ENCODE results near the gene ECI2. TPM values are rescaled to one million over a fixed set of nuclear protein-coding genes. Genes with fewer than 3 reads are reported as not detected.

ECI2 gene
- total RNA-seq: 48.0 TPM

GRCh38 chr6:4134841-4135664, at the start of gene ECI2:
Gene ECI2 (minus strand): TSS chr6:4135575. CDS start chr6:4135560, 15 bp downstream.
- Histone ChIP-seq H3K9ac (ENCODE audit: low read depth in 1 of 3, low read length in 3 of 3) (peak within 1 kb of the TSS; percentile 90 to 95 (median 94)), H3K9me3 (ENCODE audit: control insufficient read depth in 3 of 3, low read length in 3 of 3) (no peaks in the 10 kb centered on the region), H3K27me3 (ENCODE audit: control insufficient read depth in 3 of 3, insufficient read depth in 3 of 3, low read length in 3 of 3) (no peaks in the 10 kb centered on the region), H3K27ac (ENCODE audit: low read depth, low read length) (peak within 1 kb of the TSS; percentile 84), H3K4me3 (ENCODE audit: low read length in 3 of 3) (peak within 1 kb of the TSS; percentile 94), H3K36me3 (ENCODE audit: control insufficient read depth in 3 of 3, insufficient read depth in 3 of 3, low read length in 3 of 3) (peaks cover 11 to 19% (median 14%) of the 10 kb centered on the region in 3 donors), H3K4me1 (ENCODE audit: control insufficient read depth in 3 of 3, insufficient read depth in 3 of 3, low read length in 3 of 3) (peaks cover 14 to 19% (median 15%) of the 10 kb centered on the region in 3 donors)

- Histone ChIP-seq H3K27ac (ENCODE audit: low read depth, low read length) (no peak overlapping the region), H3K9me3 (ENCODE audit: control insufficient read depth in 3 of 3, low read length in 3 of 3) (no peaks in the 10 kb centered on the region), H3K27me3 (ENCODE audit: control insufficient read depth in 3 of 3, insufficient read depth in 3 of 3, low read length in 3 of 3) (no peaks in the 10 kb centered on the region), H3K4me3 (ENCODE audit: low read length in 3 of 3) (no peak overlapping the region), H3K4me1 (ENCODE audit: control insufficient read depth in 3 of 3, insufficient read depth in 3 of 3, low read length in 3 of 3) (no peaks in the 10 kb centered on the region), H3K9ac (ENCODE audit: low read depth in 1 of 3, low read length in 3 of 3) (no peak overlapping the region), H3K36me3 (ENCODE audit: control insufficient read depth in 3 of 3, insufficient read depth in 3 of 3, low read length in 3 of 3) (no peaks in the 10 kb centered on the region)
These were observed 45.4 kb upstream of the ECI2 start for GRCh38 chr6:4180652-4181255.

GRCh38 chr6:4179960-4180651, 44.7 kb upstream of the ECI2 start:
- H3K27me3 ChIP-seq (ENCODE audit: control insufficient read depth in 3 of 3, insufficient read depth in 3 of 3, low read length in 3 of 3): no peaks in the 10 kb centered on the region

GRCh38 chr6:4178737-4179333, 43.5 kb upstream of the ECI2 start:
- Histone ChIP-seq H3K4me1 (ENCODE audit: control insufficient read depth in 3 of 3, insufficient read depth in 3 of 3, low read length in 3 of 3) (no peaks in the 10 kb centered on the region), H3K27ac (ENCODE audit: low read depth, low read length) (no peak overlapping the region), H3K9me3 (ENCODE audit: control insufficient read depth in 3 of 3, low read length in 3 of 3) (no peaks in the 10 kb centered on the region), H3K9ac (ENCODE audit: low read depth in 1 of 3, low read length in 3 of 3) (no peak overlapping the region), H3K4me3 (ENCODE audit: low read length in 3 of 3) (no peak overlapping the region), H3K36me3 (ENCODE audit: control insufficient read depth in 3 of 3, insufficient read depth in 3 of 3, low read length in 3 of 3) (no peaks in the 10 kb centered on the region), H3K27me3 (ENCODE audit: control insufficient read depth in 3 of 3, insufficient read depth in 3 of 3, low read length in 3 of 3) (no peaks in the 10 kb centered on the region)

More at GRCh38 chr6:4179960-4180651, 44.7 kb upstream of the ECI2 start:
- Histone ChIP-seq H3K4me1 (ENCODE audit: control insufficient read depth in 3 of 3, insufficient read depth in 3 of 3, low read length in 3 of 3) (no peaks in the 10 kb centered on the region), H3K36me3 (ENCODE audit: control insufficient read depth in 3 of 3, insufficient read depth in 3 of 3, low read length in 3 of 3) (no peaks in the 10 kb centered on the region), H3K9ac (ENCODE audit: low read depth in 1 of 3, low read length in 3 of 3) (no peak overlapping the region), H3K27ac (ENCODE audit: low read depth, low read length) (no peak overlapping the region), H3K9me3 (ENCODE audit: control insufficient read depth in 3 of 3, low read length in 3 of 3) (no peaks in the 10 kb centered on the region), H3K4me3 (ENCODE audit: low read length in 3 of 3) (no peak overlapping the region)

GRCh38 chr6:4176907-4177306, 41.5 kb upstream of the ECI2 start:
- Histone ChIP-seq H3K4me3 (ENCODE audit: low read length in 3 of 3) (no peak overlapping the region), H3K27ac (ENCODE audit: low read depth, low read length) (no peak overlapping the region), H3K27me3 (ENCODE audit: control insufficient read depth in 3 of 3, insufficient read depth in 3 of 3, low read length in 3 of 3) (no peaks in the 10 kb centered on the region), H3K9ac (ENCODE audit: low read depth in 1 of 3, low read length in 3 of 3) (no peak overlapping the region), H3K4me1 (ENCODE audit: control insufficient read depth in 3 of 3, insufficient read depth in 3 of 3, low read length in 3 of 3) (no peaks in the 10 kb centered on the region), H3K9me3 (ENCODE audit: control insufficient read depth in 3 of 3, low read length in 3 of 3) (no peaks in the 10 kb centered on the region), H3K36me3 (ENCODE audit: control insufficient read depth in 3 of 3, insufficient read depth in 3 of 3, low read length in 3 of 3) (no peaks in the 10 kb centered on the region)

- no peak overlapping the region for H3K27ac ChIP-seq (ENCODE audit: low read depth, low read length)
- no peak overlapping the region for H3K9ac ChIP-seq (ENCODE audit: low read depth in 1 of 3, low read length in 3 of 3)
- H3K27me3 ChIP-seq (ENCODE audit: control insufficient read depth in 3 of 3, insufficient read depth in 3 of 3, low read length in 3 of 3): no peaks in the 10 kb centered on the region
- no peak overlapping the region for H3K4me3 ChIP-seq (ENCODE audit: low read length in 3 of 3)
- H3K4me1 ChIP-seq (ENCODE audit: control insufficient read depth in 3 of 3, insufficient read depth in 3 of 3, low read length in 3 of 3): no peaks in the 10 kb centered on the region
- no peaks in the 10 kb centered on the region for H3K9me3 ChIP-seq (ENCODE audit: control insufficient read depth in 3 of 3, low read length in 3 of 3)
- H3K36me3 ChIP-seq (ENCODE audit: control insufficient read depth in 3 of 3, insufficient read depth in 3 of 3, low read length in 3 of 3): no peaks in the 10 kb centered on the region
These were observed 38.7 kb upstream of the ECI2 start for GRCh38 chr6:4174042-4174441.

- H3K9ac ChIP-seq (ENCODE audit: low read depth in 1 of 3, low read length in 3 of 3): no peak overlapping the region
- H3K9me3 ChIP-seq (ENCODE audit: control insufficient read depth in 3 of 3, low read length in 3 of 3): no peaks in the 10 kb centered on the region
- H3K27ac ChIP-seq (ENCODE audit: low read depth, low read length): no peak overlapping the region
- no peak overlapping the region for H3K4me3 ChIP-seq (ENCODE audit: low read length in 3 of 3)
- no peaks in the 10 kb centered on the region for H3K27me3 ChIP-seq (ENCODE audit: control insufficient read depth in 3 of 3, insufficient read depth in 3 of 3, low read length in 3 of 3)
- H3K36me3 ChIP-seq (ENCODE audit: control insufficient read depth in 3 of 3, insufficient read depth in 3 of 3, low read length in 3 of 3): no peaks in the 10 kb centered on the region
- H3K4me1 ChIP-seq (ENCODE audit: control insufficient read depth in 3 of 3, insufficient read depth in 3 of 3, low read length in 3 of 3): no peaks in the 10 kb centered on the region
These were observed 37.0 kb upstream of the ECI2 start for GRCh38 chr6:4172368-4172767.

- Histone ChIP-seq H3K27me3 (ENCODE audit: control insufficient read depth in 3 of 3, insufficient read depth in 3 of 3, low read length in 3 of 3) (no peaks in the 10 kb centered on the region), H3K4me3 (ENCODE audit: low read length in 3 of 3) (no peak overlapping the region), H3K4me1 (ENCODE audit: control insufficient read depth in 3 of 3, insufficient read depth in 3 of 3, low read length in 3 of 3) (no peaks in the 10 kb centered on the region), H3K27ac (ENCODE audit: low read depth, low read length) (no peak overlapping the region), H3K36me3 (ENCODE audit: control insufficient read depth in 3 of 3, insufficient read depth in 3 of 3, low read length in 3 of 3) (no peaks in the 10 kb centered on the region), H3K9me3 (ENCODE audit: control insufficient read depth in 3 of 3, low read length in 3 of 3) (no peaks in the 10 kb centered on the region), H3K9ac (ENCODE audit: low read depth in 1 of 3, low read length in 3 of 3) (no peak overlapping the region)
These were observed 34.9 kb upstream of the ECI2 start for GRCh38 chr6:4170297-4170696.

GRCh38 chr6:4169028-4169789, 33.8 kb upstream of the ECI2 start:
- H3K27me3 ChIP-seq (ENCODE audit: control insufficient read depth in 3 of 3, insufficient read depth in 3 of 3, low read length in 3 of 3): no peaks in the 10 kb centered on the region
- H3K4me1 ChIP-seq (ENCODE audit: control insufficient read depth in 3 of 3, insufficient read depth in 3 of 3, low read length in 3 of 3): no peaks in the 10 kb centered on the region
- H3K9me3 ChIP-seq (ENCODE audit: control insufficient read depth in 3 of 3, low read length in 3 of 3): no peaks in the 10 kb centered on the region
- no peak overlapping the region for H3K27ac ChIP-seq (ENCODE audit: low read depth, low read length)
- no peak overlapping the region for H3K4me3 ChIP-seq (ENCODE audit: low read length in 3 of 3)
- H3K9ac ChIP-seq (ENCODE audit: low read depth in 1 of 3, low read length in 3 of 3): no peak overlapping the region
- H3K36me3 ChIP-seq (ENCODE audit: control insufficient read depth in 3 of 3, insufficient read depth in 3 of 3, low read length in 3 of 3): no peaks in the 10 kb centered on the region
